Ectodermal cell (in vitro differentiated cells): Measurements from ENCODE around the gene FZR1.

Source experiments
- H3K27ac ChIP-seq: 2 replicates; pipeline ENCODE4 v1.7.0; 2013; ENCODE audit warnings: mild to moderate bottlenecking, low read depth, low read length; ENCODE audit not compliant: insufficient read depth, poor library complexity, severe bottlenecking
- H3K27me3 ChIP-seq: 2 replicates; pipeline ENCODE4 v1.7.0; 2013; ENCODE audit warnings: mild to moderate bottlenecking, low read length; ENCODE audit not compliant: insufficient read depth, control insufficient read depth, poor library complexity, severe bottlenecking
- H3K36me3 ChIP-seq: one replicate; pipeline ENCODE4 v1.7.0; 2013; ENCODE audit warnings: low read length; ENCODE audit not compliant: control insufficient read depth, insufficient read depth
- H3K4me1 ChIP-seq: one replicate; pipeline ENCODE4 v1.7.0; 2013; ENCODE audit warnings: low read length; ENCODE audit not compliant: control insufficient read depth, insufficient read depth
- H3K4me3 ChIP-seq: 2 replicates; pipeline ENCODE4 v1.7.0; 2013; ENCODE audit warnings: low read depth, low read length, control low read depth; ENCODE audit not compliant: insufficient read depth
- H3K9me3 ChIP-seq: 2 replicates; pipeline ENCODE4 v1.7.0; 2013; ENCODE audit warnings: mild to moderate bottlenecking, low read length, moderate library complexity; ENCODE audit not compliant: control insufficient read depth
- WGBS, 2 experiments: methylation state at CpG; one replicate each; pipeline ENCODE4 v1.1.7; 2013; ENCODE audit warnings: missing lambda C conversion rate in 2 of 2; 5-methylcytosine and 5-hydroxymethylcytosine counted together

The FZR1 gene

DNA sequence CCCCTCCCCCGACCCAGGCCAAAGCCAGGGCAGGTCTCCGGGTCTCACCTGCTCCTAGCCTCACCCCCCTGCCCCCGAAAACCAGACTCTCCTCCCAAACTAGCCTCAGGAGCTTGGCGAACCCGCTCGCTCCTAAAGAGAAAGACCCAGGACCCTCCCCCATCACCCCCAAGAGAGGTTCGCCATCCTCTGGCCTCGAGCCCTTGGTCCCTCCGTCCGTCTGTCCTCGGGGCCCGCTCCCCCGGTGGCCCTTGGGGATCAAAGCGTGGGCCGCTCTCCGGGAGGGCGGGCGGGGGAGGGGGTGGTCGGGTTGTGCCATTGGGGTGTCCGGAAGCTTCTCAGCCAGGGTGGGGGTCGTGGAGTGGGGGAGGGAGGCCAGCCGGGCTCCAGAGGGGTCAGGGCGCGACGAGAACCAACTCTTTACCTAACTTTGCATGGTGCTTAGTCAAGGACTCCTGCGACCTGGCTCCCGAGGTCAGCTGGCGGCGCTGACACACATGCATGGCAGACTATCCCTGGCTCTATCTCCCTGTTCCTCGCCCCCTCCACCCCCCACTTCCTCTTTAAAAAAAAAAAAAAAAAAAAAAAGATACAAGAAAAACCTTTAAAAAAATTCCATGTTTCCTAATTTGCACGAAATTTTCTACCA lies 41.4 kb upstream of the FZR1 start:
- Histone ChIP-seq H3K36me3 (no peaks in the 10 kb centered on the region), H3K27ac (no peak overlapping the region), H3K4me1 (peaks cover 11% of the 10 kb centered on the region), H3K9me3 (peaks cover 2% of the 10 kb centered on the region), H3K27me3 (peaks cover 79% of the 10 kb centered on the region), H3K4me3 (no peak overlapping the region)
- 2% methylated on average over 18 to 31 of the region's 31 CpGs for WGBS, 2 experiments

DNA sequence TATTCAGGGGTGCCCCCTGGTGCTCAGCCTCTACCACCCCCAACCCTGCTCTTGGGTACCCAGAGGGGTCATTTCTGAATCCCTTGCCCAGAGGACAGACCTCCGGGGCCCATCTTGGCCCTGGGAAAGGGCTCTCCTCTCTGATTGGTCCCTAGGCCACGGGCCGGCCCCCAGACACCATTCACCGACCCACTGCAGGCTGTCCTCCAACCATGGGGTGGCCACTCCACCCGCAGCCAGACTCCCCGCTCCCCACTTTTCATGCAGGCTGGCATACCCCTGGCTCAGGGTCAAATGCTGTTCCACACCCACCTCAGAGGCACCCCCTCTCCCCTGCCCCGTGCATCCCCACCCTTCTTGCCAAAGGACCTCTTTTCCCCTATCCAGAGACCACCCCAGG lies 40.6 kb upstream of the FZR1 start:
- 43 to 47% methylated on average over 7 of the region's 7 CpGs for WGBS, 2 experiments
- H3K4me1 ChIP-seq: peaks cover 11% of the 10 kb centered on the region
- peaks cover 79% of the 10 kb centered on the region for H3K27me3 ChIP-seq
- peaks cover 2% of the 10 kb centered on the region for H3K9me3 ChIP-seq
- no peak overlapping the region for H3K27ac ChIP-seq
- H3K4me3 ChIP-seq: no peak overlapping the region
- H3K36me3 ChIP-seq: no peaks in the 10 kb centered on the region

DNA sequence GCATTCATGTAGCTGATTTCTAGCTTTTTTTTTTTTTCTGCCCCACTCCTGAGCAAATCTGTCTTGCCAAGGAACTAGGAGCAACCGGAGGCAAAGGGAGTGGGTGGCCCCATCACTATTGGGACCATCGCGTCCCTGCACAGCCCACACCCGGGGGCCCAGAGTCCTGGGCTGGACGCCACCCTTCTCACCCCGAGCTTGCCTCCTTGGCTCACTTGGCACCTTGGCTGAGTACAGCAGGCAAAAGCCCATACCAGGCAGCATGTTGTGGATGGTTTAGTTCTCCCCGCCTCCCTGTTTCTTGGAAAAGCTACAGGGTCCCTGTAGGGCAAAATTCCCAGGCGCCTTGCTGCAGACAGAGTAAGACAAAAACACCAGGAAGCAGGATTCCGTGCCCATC lies 39.5 kb upstream of the FZR1 start:
- Histone ChIP-seq H3K36me3 (no peaks in the 10 kb centered on the region), H3K9me3 (peaks cover 2% of the 10 kb centered on the region), H3K4me1 (peaks cover 11% of the 10 kb centered on the region), H3K27ac (no peak overlapping the region), H3K27me3 (peaks cover 76% of the 10 kb centered on the region), H3K4me3 (no peak overlapping the region)
- WGBS, 2 experiments: 88 to 91% methylated on average over 9 of the region's 9 CpGs

DNA sequence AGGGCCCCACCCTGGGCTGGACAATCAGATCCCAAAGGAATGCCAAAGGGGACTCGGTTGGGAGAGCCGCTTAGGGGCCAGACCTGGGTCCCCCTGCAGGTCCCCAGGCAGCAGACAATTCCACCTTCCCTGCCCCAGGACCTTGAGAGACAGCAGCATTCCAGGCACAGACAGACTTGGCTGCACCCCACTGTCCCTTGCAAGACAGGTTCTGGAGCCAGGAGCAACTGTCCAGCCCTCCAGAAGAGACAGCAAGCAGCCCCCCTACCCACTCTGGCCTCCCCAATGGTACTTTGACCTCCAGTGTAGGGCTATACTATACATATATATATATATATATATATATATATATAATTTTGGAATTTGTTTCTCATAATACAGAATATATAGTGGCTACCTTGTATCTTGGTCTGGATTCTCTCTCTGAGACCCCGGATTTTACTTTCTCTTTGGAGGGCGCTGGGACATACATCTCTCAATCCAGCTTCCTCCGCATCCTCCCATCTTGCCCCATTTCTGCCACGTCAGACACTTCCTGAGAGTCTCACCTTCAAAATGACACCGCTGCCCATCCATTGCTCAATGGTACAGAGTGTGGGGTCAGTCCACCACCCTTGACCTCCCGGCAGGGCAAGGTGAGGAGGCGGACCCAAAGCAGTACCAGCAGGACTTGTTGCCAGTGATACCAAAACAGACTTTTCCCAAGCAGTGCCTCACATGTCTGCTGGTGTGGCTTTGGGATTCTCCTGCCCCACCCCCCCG lies 38.5 kb upstream of the FZR1 start:
- Histone ChIP-seq H3K4me3 (no peak overlapping the region), H3K27ac (no peak overlapping the region), H3K9me3 (peaks cover 2% of the 10 kb centered on the region), H3K4me1 (peaks cover 11% of the 10 kb centered on the region), H3K27me3 (peaks cover 69% of the 10 kb centered on the region), H3K36me3 (no peaks in the 10 kb centered on the region)
- WGBS, 2 experiments: 84 to 87% methylated on average over 10 of the region's 10 CpGs

DNA sequence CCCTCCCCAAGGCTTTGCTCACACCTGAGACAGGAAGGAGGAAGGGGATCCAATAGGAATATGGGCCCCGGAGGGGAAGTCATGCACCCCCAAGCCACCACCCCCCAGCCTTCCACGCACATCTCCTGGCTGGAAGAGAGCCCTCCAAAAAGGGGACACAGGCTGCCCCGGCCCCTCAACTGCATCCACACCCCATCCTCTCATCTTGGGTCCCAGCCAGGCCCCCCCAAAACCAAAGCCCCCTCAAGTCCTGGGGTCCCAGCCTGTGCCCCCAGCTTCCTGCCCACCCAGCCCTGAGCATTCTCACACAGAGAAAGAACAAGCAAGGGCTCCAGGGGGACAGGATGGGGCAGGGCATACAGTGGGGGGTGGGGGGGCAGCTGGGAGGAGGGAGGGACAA lies 37.9 kb upstream of the FZR1 start:
- no peaks in the 10 kb centered on the region for H3K36me3 ChIP-seq
- peaks cover 2% of the 10 kb centered on the region for H3K9me3 ChIP-seq
- H3K4me3 ChIP-seq: no peak overlapping the region
- no peak overlapping the region for H3K27ac ChIP-seq
- 82 to 94% methylated on average over 3 of the region's 3 CpGs for WGBS, 2 experiments
- peaks cover 63% of the 10 kb centered on the region for H3K27me3 ChIP-seq
- H3K4me1 ChIP-seq: peaks cover 8% of the 10 kb centered on the region

DNA sequence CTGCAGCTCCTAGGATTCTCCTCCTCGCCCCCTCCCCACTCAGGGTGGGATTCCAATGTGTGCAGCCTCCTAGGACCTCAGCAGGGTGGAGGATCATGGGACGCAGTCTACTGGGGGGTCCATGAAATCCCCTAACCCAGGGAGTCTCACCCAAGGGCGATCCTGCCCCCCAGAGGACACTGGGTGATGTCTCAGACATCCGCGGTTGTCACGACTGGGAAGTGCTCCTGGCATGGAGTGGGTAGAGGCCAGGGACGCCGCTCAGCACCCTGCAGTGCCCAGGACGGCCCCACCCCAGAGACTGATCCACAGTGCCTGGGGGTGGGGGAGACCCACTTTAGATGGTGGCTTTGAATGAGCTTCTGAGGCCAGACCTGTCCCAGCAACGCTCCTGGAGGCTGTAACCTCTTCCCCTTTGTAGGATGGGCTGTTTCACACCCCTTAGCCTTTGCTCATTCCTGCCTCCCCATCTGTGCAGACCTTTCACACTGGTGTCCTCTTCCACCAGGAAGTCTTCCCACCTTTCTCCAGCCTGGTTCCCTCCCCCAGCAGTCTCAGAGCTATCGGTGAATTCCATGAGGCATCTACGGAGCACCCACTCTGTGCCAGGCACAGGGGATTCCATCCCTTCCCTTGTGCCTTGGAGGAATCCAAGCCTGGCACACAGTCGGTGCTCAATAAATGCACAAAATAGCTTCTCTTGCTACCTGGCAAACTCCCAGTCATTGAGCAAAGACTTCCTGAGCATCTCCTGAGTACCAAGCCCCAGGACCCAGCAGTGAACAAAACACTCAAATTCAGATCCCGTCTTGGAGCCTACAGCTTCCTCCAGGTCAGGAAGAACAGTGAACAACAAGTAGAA lies 36.2 kb upstream of the FZR1 start:
- no peak overlapping the region for H3K4me3 ChIP-seq
- no peak overlapping the region for H3K27ac ChIP-seq
- H3K4me1 ChIP-seq: no peaks in the 10 kb centered on the region
- peaks cover 57% of the 10 kb centered on the region for H3K27me3 ChIP-seq
- H3K9me3 ChIP-seq: peaks cover 2% of the 10 kb centered on the region
- H3K36me3 ChIP-seq: no peaks in the 10 kb centered on the region
- WGBS, 2 experiments: 65% methylated on average over 14 of the region's 14 CpGs

DNA sequence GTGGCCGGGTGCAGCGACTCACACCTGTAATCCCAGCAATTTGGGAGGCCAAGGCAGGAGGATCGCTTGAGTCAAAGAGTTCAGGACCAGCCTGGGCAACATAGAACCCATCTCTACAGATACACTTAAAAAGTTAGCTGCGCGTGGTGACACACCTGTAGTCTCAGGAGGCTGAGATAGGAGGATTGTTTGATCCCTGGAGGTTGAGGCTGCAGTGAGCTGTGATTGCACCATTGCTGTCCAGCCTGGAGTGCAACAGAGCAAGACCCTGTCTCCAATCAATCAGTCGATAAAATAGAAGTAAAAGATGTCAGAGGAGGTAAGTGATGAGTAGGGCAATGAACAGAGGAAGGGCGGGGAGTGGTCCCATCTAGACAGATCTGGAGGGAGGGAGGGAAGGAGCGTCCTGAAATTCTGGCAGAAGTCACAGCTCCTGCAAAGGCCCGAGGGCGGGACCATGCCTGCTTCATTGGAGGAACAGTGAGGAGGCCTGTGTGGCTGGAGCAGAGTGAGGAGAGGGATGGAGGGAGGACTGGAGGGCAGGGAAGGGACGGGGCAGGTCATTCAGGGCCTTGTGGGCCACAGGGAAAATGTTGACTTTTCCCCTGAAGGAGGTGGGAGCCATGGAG lies 35.5 kb upstream of the FZR1 start:
- Histone ChIP-seq H3K27me3 (peaks cover 50% of the 10 kb centered on the region), H3K4me3 (no peak overlapping the region)
- 77% methylated on average over 11 of the region's 11 CpGs for WGBS, 2 experiments

DNA sequence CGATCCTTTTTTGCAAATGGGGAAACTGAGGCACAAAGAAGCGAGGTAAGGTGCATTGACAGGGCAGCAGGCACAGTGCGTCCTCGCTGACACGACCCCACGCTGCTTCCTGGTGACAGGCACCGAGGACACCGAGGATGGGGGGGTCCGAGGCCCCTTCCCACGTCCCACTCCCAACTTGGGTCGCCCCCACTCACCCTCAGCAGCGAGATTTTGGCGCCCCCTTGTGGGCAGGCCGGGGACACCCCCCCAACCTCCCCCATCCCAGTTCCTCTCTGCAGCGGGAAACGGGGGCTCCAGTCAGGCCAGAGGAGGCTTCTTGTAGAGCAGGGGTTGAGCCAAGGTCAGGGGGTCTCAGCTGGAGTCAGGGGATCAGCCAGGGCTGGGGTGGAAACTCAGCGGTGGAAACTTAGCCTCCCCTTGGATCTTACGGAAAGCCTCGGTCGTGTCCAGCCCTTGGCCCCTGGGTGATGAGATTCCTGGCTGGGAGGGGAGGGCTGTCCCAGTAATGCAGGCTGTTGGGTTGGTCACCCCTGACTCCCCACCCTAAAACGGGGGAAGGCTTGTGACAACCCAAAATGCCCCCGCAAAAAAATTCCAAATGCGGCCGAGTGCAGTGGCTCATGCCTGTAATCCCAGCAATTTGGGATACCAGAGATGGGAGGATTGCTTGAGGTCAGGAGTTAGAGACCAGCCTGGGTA lies 34.0 kb upstream of the FZR1 start:
- WGBS, 2 experiments: 44% methylated on average over 21 to 24 of the region's 24 CpGs
- Histone ChIP-seq H3K4me1 (no peaks in the 10 kb centered on the region), H3K4me3 (no peak overlapping the region), H3K27ac (no peak overlapping the region), H3K9me3 (no peaks in the 10 kb centered on the region), H3K27me3 (peaks cover 46% of the 10 kb centered on the region), H3K36me3 (no peaks in the 10 kb centered on the region)

More for the DNA sequence above, 35.5 kb upstream of the FZR1 start:
- Histone ChIP-seq H3K9me3 (peaks cover 2% of the 10 kb centered on the region), H3K4me1 (no peaks in the 10 kb centered on the region), H3K27ac (no peak overlapping the region), H3K36me3 (no peaks in the 10 kb centered on the region)

DNA sequence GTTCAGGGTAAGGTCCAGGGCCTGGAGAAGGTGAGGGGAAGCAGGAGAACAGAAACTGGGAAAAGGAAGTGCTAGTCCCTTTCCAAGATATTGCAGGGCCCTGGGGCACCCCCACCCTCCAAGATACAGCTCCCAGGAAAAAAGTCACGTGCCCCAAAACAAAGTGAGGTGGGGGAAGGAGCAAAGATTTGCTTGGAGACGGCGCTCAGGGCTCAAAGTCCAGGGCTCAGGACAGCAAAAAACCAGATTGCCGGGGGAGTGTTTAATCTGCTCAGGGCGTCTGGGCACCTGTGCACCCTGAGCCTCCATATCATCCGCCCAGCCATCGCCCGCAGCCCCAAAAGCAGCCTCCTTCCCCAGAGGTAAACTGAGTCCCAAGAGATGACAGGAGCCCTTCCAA lies 32.1 kb upstream of the FZR1 start:
- Histone ChIP-seq H3K36me3 (no peaks in the 10 kb centered on the region), H3K4me3 (no peak overlapping the region), H3K4me1 (no peaks in the 10 kb centered on the region), H3K27me3 (peaks cover 57% of the 10 kb centered on the region), H3K9me3 (no peaks in the 10 kb centered on the region), H3K27ac (no peak overlapping the region)
- 82 to 84% methylated on average over 8 of the region's 8 CpGs for WGBS, 2 experiments
